Natural killer cell (primary cell): Measurements from ENCODE around the gene ARMH1. TPM values are rescaled to one million over a fixed set of nuclear protein-coding genes. Genes with fewer than 3 reads are reported as not detected.

ENCODE experiments used
- ATAC-seq, 3 donors: fragments of 150-1000 bp in 2 of 3; fragments of 200-7000 bp in 1 of 3; cut with Tn5 transposase; 1 replicate in 1 of 3; 2 replicates in 2 of 3; pipeline ENCODE4 v1.10.0; 2021; ENCODE audit warnings: mild to moderate bottlenecking in 2 of 3, moderate library complexity in 2 of 3
- DNase-seq, 2 donors: peaks; one replicate each; pipeline versions ENCODE4 v3.0.0 to v3.0.0-alpha.2; 2013 to 2021; ENCODE audit warnings: mixed read lengths in 1 of 2
- H3K27ac ChIP-seq: one replicate; pipeline ENCODE4 v1.5.1; 2013; ENCODE audit warnings: mild to moderate bottlenecking, low read length
- H3K27me3 ChIP-seq: one replicate; pipeline ENCODE4 v1.6.1; 2013; ENCODE audit warnings: low read length; ENCODE audit not compliant: control insufficient read depth, insufficient read depth
- H3K36me3 ChIP-seq: one replicate; pipeline ENCODE4 v1.6.1; 2013; ENCODE audit warnings: low read length; ENCODE audit not compliant: control insufficient read depth, insufficient read depth
- H3K4me1 ChIP-seq: one replicate; pipeline ENCODE4 v1.6.1; 2013; ENCODE audit warnings: low read length; ENCODE audit not compliant: control insufficient read depth, insufficient read depth
- H3K4me3 ChIP-seq: one replicate; pipeline ENCODE4 v1.5.1; 2013; ENCODE audit warnings: low read length
- H3K9me3 ChIP-seq: one replicate; pipeline ENCODE4 v1.6.1; 2013; ENCODE audit warnings: low read length; ENCODE audit not compliant: control insufficient read depth, insufficient read depth
- H3K27ac Mint-ChIP-seq, 2 donors: one replicate each; pipeline ENCODE4 v1.8.0; 2022; ENCODE audit warnings: mild to moderate bottlenecking in 2 of 2, mixed read lengths in 2 of 2, moderate library complexity in 1 of 2
- H3K27me3 Mint-ChIP-seq, 2 donors: one replicate each; pipeline ENCODE4 v1.8.0; 2022; ENCODE audit warnings: low read depth in 2 of 2, mixed read lengths in 2 of 2
- H3K36me3 Mint-ChIP-seq: one replicate; pipeline ENCODE4 v1.8.0; 2022; ENCODE audit warnings: mixed read lengths
- H3K4me1 Mint-ChIP-seq, 2 donors: one replicate each; pipeline ENCODE4 v1.8.0; 2022; ENCODE audit warnings: mixed read lengths in 2 of 2
- H3K4me3 Mint-ChIP-seq: one replicate; pipeline ENCODE4 v1.8.0; 2022; ENCODE audit warnings: mild to moderate bottlenecking, moderate library complexity, mixed read lengths
- H3K9me3 Mint-ChIP-seq, 2 donors: one replicate each; pipeline ENCODE4 v1.8.0; 2022; ENCODE audit warnings: mixed read lengths in 2 of 2
- CTCF ChIP-seq: fragments of 200-600 bp; IDR thresholded peaks from one replicate; pipeline ENCODE4 v1.8.0; 2022; ENCODE audit warnings: antibody characterized with exemption
- WGBS: methylation state at CpG from one replicate; pipeline ENCODE4 v1.1.7; 2013; ENCODE audit warnings: missing lambda C conversion rate; ENCODE audit not compliant: insufficient coverage; 5-methylcytosine and 5-hydroxymethylcytosine counted together
- intact Hi-C: fragments of 100-400 bp; cut with micrococcal nuclease; formaldehyde crosslinking; loops from one replicate; pipeline ENCODE4 v1.14.2; 2022
- total RNA-seq, 4 donors: library from RNA; stranded (reverse); fragments of 120-200 nt in 1 of 4; gene quantifications; one replicate each; pipeline versions ENCODE4 v1.2.3 to v1.2.4, GENCODE V29; 2013 to 2022

Gene ARMH1
- total RNA-seq, 3 donors from 2014 or later (not counting 1 experiment from before 2014, with no cell fraction given), result 1.5 to 25.5 (median 5.0) TPM

GRCh38 chr1:44672254-44672955 lies 2.1 kb upstream of the ARMH1 start:
- no peak for TF ChIP-seq CTCF
- Histone ChIP-seq H3K9me3 (no peaks in the 10 kb centered on the region), H3K36me3 (no peaks in the 10 kb centered on the region), H3K27me3 (no peaks in the 10 kb centered on the region), H3K27ac (peak overlapping the region; percentile 49), H3K4me3 (no peak overlapping the region), H3K4me1 (peaks cover 32% of the 10 kb centered on the region)
- Mint-ChIP-seq H3K4me3 (peak overlapping the region; percentile 94), H3K9me3 (no peaks in the 10 kb centered on the region), H3K27ac (peak overlapping the region; percentile 3 to 88), H3K27me3 (no peaks in the 10 kb centered on the region), H3K36me3 (no peaks in the 10 kb centered on the region), H3K4me1 (peaks cover 28 to 29% of the 10 kb centered on the region in 2 donors)
- WGBS, result 52% methylated on average over 13 of the region's 13 CpGs
- ATAC-seq (no peak), DNase-seq (peak in 1 of 2 donors; percentile 21)
- intact Hi-C loops, result loop anchor here (5.0 kb wide), 1 partner anchor 40 kb away; no protein-coding TSS in a partner anchor

- Histone ChIP-seq H3K36me3 (no peaks in the 10 kb centered on the region), H3K27ac (peak overlapping the region; percentile 94), H3K4me3 (peak overlapping the region; percentile 94), H3K9me3 (no peaks in the 10 kb centered on the region), H3K27me3 (no peaks in the 10 kb centered on the region), H3K4me1 (peaks cover 37% of the 10 kb centered on the region)
- intact Hi-C loops, result loop anchor here (5.0 kb wide), 1 partner anchor 41 kb away; no protein-coding TSS in a partner anchor
- DNase-seq, result no peak
- peak overlapping the region; percentile 88 to 92 for H3K27ac Mint-ChIP-seq
- no peaks in the 10 kb centered on the region for H3K9me3 Mint-ChIP-seq
- no peak for ATAC-seq
- H3K36me3 Mint-ChIP-seq, result no peaks in the 10 kb centered on the region
- H3K4me1 Mint-ChIP-seq, result peaks cover 28 to 29% of the 10 kb centered on the region in 2 donors
- WGBS, result 90% methylated on average over 13 of the region's 14 CpGs
- TF ChIP-seq CTCF, result no peak
- no peaks in the 10 kb centered on the region for H3K27me3 Mint-ChIP-seq
- H3K4me3 Mint-ChIP-seq, result peak overlapping the region; percentile 94
Observed at GRCh38 chr1:44672961-44673674, 1.4 kb upstream of the ARMH1 start.

DNA sequence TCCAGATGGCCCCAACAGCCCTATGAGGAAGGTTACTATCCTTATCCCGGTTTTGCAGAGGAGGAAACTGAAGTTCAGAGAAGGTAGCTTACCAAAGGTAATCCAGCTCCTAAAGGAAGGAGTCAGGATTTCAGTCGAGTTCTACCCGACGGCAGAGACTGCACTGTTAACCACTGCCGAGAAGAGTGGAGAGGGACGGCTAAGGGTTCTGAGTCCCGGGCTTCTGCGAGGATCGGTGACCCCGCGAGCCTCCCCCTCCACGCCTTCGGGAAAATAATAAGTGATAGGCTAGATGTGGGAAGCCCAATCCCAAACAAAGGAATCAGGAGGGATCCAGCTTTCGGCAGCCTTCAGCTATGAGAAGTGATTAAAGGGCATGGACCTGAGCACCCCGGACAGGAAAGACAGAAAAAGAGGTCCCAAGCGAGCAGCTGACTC lies 820 bp upstream of the ARMH1 start:
- no peak for TF ChIP-seq CTCF
- ATAC-seq (no peak), DNase-seq (no peak)
- Histone ChIP-seq H3K9me3 (no peaks in the 10 kb centered on the region), H3K27ac (peak overlapping the region; percentile 94), H3K4me3 (peak overlapping the region; percentile 94), H3K36me3 (no peaks in the 10 kb centered on the region), H3K4me1 (peaks cover 37% of the 10 kb centered on the region), H3K27me3 (no peaks in the 10 kb centered on the region)
- intact Hi-C loops, result loop anchor here (1.0 to 5.0 kb wide), 2 partner anchors 41 to 48 kb away; no protein-coding TSS in a partner anchor
- H3K27ac Mint-ChIP-seq, result peak overlapping the region; percentile 88 to 92
- peak overlapping the region; percentile 94 for H3K4me3 Mint-ChIP-seq
- peaks cover 28 to 29% of the 10 kb centered on the region in 2 donors for H3K4me1 Mint-ChIP-seq
- no peaks in the 10 kb centered on the region for H3K36me3 Mint-ChIP-seq
- H3K27me3 Mint-ChIP-seq, result no peaks in the 10 kb centered on the region
- under 1% methylated on average over 16 of the region's 16 CpGs for WGBS
- no peaks in the 10 kb centered on the region for H3K9me3 Mint-ChIP-seq
